GM12878 (cell line): ENCODE results near the gene DIAPH3. TPM values are rescaled to one million over a fixed set of nuclear protein-coding genes. Genes with fewer than 3 reads are reported as not detected.

Experiments used
- ATAC-seq: fragments of 200-7000 bp; cut with Tn5 transposase; 3 replicates; pipeline ENCODE4 v1.9.1; 2020; ENCODE audit warnings: mild to moderate bottlenecking, moderate library complexity
- BruUV-seq: library from RNA; stranded (reverse); fragments of 400-500 nt; replicated peaks from 2 replicates; lab custom pipeline; 2021; lab: Mats Ljungman, UMichigan
- CTCF ChIA-PET: fragments of 300-600 bp; sonication (Branson Sonifier 250); formaldehyde crosslinking; extraction: SDS; loops from one replicate; lab custom pipeline; 2021; ENCODE audit warnings: inconsistent platforms; lab: Yijun Ruan, JAX
- POLR2A ChIA-PET: fragments of 350-600 bp; formaldehyde crosslinking; extraction: SDS; loops from one replicate; lab custom pipeline; 2021; ENCODE audit warnings: inconsistent platforms; lab: Charles Lee
- RAD21 ChIA-PET: fragments of 300-600 bp; sonication (Branson Sonifier 250); formaldehyde crosslinking; loops from one replicate; lab custom pipeline; 2023; ENCODE audit warnings: antibody characterized with exemption; ENCODE audit not compliant: unreplicated experiment; lab: Charles Lee
- SMC1A ChIA-PET: fragments of 300-600 bp; sonication (Branson Sonifier 250); formaldehyde crosslinking; loops from one replicate; lab custom pipeline; 2023; ENCODE audit not compliant: unreplicated experiment, uncharacterized antibody; lab: Charles Lee
- DNase-seq: peaks from one replicate; pipeline ENCODE4 v3.0.0-alpha.2; 2011; ENCODE audit warnings: low read depth, low spot score
- FAIRE-seq: peaks from 3 replicates; lab custom pipeline; 2011; peaks lifted over from hg19 to GRCh38; lab: Jason Lieb, UNC
- H2AFZ ChIP-seq: 2 replicates; pipeline ENCODE4 v1.6.0; 2011; ENCODE audit warnings: low read depth, low read length, control low read depth; ENCODE audit not compliant: control insufficient read depth
- H3K27ac ChIP-seq: 2 replicates; pipeline ENCODE4 v1.5.1; 2011; ENCODE audit warnings: control low read depth; ENCODE audit not compliant: control insufficient read depth, insufficient read depth
- H3K27me3 ChIP-seq, 2 experiments: replicated peaks in 1 of 2; 2 replicates each; pipeline versions ENCODE4 v1.6.0 to v1.6.1; 2011; ENCODE audit warnings: low read length in 1 of 2; ENCODE audit not compliant: control insufficient read depth in 2 of 2, insufficient read depth in 2 of 2
- H3K36me3 ChIP-seq, 2 experiments: 2 replicates each; pipeline ENCODE4 v1.5.1; 2011; ENCODE audit warnings: low read length in 1 of 2; ENCODE audit not compliant: control insufficient read depth in 2 of 2, insufficient read depth in 2 of 2
- H3K4me1 ChIP-seq: 2 replicates; pipeline ENCODE4 v1.6.1; 2011; ENCODE audit warnings: mild to moderate bottlenecking, low read length, moderate library complexity, mixed read lengths; ENCODE audit not compliant: control insufficient read depth, insufficient read depth
- H3K4me2 ChIP-seq: 2 replicates; pipeline ENCODE4 v1.6.0; 2011; ENCODE audit warnings: control low read depth; ENCODE audit not compliant: control insufficient read depth, insufficient read depth
- H3K4me3 ChIP-seq: fragments of 200-600 bp; sonication (generic); 2 replicates; pipeline ENCODE4 v1.5.1; 2016
- H3K79me2 ChIP-seq: 2 replicates; pipeline ENCODE4 v1.6.0; 2011; ENCODE audit warnings: low read length; ENCODE audit not compliant: control insufficient read depth, insufficient read depth
- H3K9ac ChIP-seq: 2 replicates; pipeline ENCODE4 v1.8.0; 2011; ENCODE audit warnings: low read length, control low read depth, mixed read lengths; ENCODE audit not compliant: control insufficient read depth, insufficient read depth
- H3K9me3 ChIP-seq: replicated peaks from 3 replicates; pipeline ENCODE4 v1.5.1; 2011; ENCODE audit warnings: mild to moderate bottlenecking, low read length; ENCODE audit not compliant: control insufficient read depth, insufficient read depth
- H4K20me1 ChIP-seq: 2 replicates; pipeline ENCODE4 v1.6.0; 2011; ENCODE audit not compliant: control insufficient read depth, insufficient read depth
- ELK1 ChIP-seq: IDR thresholded peaks from 2 replicates; pipeline ENCODE4 v1.6.1; 2012; ENCODE audit warnings: low read depth, low read length, improper control_type of control experiment
- HDAC2 ChIP-seq: fragments of 200-600 bp; sonication (generic); IDR thresholded peaks from 2 replicates; pipeline ENCODE4 v1.6.1; 2017
- KDM1A ChIP-seq: fragments of 200-600 bp; sonication (generic); IDR thresholded peaks from 2 replicates; pipeline ENCODE4 v1.6.1; 2016; ENCODE audit warnings: borderline replicate concordance
- NKRF ChIP-seq: fragments of 450-650 bp; conservative IDR thresholded peaks from 2 replicates; pipeline ENCODE4 v1.6.1; 2017; ENCODE audit warnings: mild to moderate bottlenecking, moderate library complexity
- NR2C2 ChIP-seq: IDR thresholded peaks from 2 replicates; pipeline ENCODE4 v1.6.1; 2011; ENCODE audit warnings: borderline replicate concordance, low read depth; ENCODE audit not compliant: control insufficient read depth, insufficient read length
- NR2F1 ChIP-seq: fragments of 450-650 bp; conservative IDR thresholded peaks from 2 replicates; pipeline ENCODE4 v1.6.1; 2017; ENCODE audit warnings: mild to moderate bottlenecking
- POLR2AphosphoS5 ChIP-seq: IDR thresholded peaks from 2 replicates; pipeline ENCODE4 v1.6.1; 2011; ENCODE audit warnings: mild to moderate bottlenecking, low read length, inconsistent platforms
- SMARCA5 ChIP-seq: fragments of 450-650 bp; IDR thresholded peaks from 2 replicates; pipeline ENCODE4 v1.6.1; 2017; ENCODE audit warnings: mild to moderate bottlenecking
- SUPT20H ChIP-seq: IDR thresholded peaks from 2 replicates; pipeline ENCODE4 v1.6.1; 2011; ENCODE audit warnings: low read depth, mild to moderate bottlenecking, low read length, moderate library complexity, borderline replicate concordance; ENCODE audit not compliant: control insufficient read depth
- WGBS: methylation state at CpG from one replicate; pipeline ENCODE4 v1.1.6; 2016; ENCODE audit warnings: low lambda C conversion rate; ENCODE audit not compliant: insufficient replicate concordance, insufficient coverage; ENCODE audit errors: missing lambda C conversion rate; 5-methylcytosine and 5-hydroxymethylcytosine counted together
- in situ Hi-C: fragments of 300-500 bp; cut with MboI; formaldehyde crosslinking; loops from 9 replicates; pipeline ENCODE4 v1.14.3; 2018; ENCODE audit warnings: mixed read lengths
- intact Hi-C: fragments of 100-400 bp; cut with micrococcal nuclease; formaldehyde crosslinking; loops from one replicate; pipeline ENCODE4 v1.14.2; 2022; ENCODE audit not compliant: unreplicated experiment
- polyA plus RNA-seq, 11 experiments: library from polyadenylated mRNA; depleted of rRNA in 4 of 11; unstranded in 6 of 11; stranded (reverse) in 5 of 11; fragments of >200 nt; fragmentation: Nextera tagmentation in 4 of 11; fragmentation: Illumina TruSeq in 1 of 11; extraction: Ambion mirVana in 4 of 11; extraction: Trizol in 1 of 11; gene quantifications; 1 replicate in 1 of 11; 2 replicates in 10 of 11; pipeline versions ENCODE4 v1.2.1 to v1.2.3, GENCODE V29; 2011 to 2016; ENCODE audit warnings: inconsistent platforms in 2 of 11, missing spikeins in 2 of 11, low read depth in 1 of 11
- total RNA-seq, 4 experiments: library from RNA; depleted of rRNA in 3 of 4; stranded (reverse); fragments of >200 nt in 3 of 4; fragmentation: Illumina TruSeq in 1 of 4; extraction: Trizol in 1 of 4; gene quantifications; 2 replicates each; pipeline versions ENCODE4 v1.2.1 to v1.2.3, GENCODE V29; 2013 to 2021

The DIAPH3 gene
- total and polyA plus RNA-seq, 10 of the 15 experiments (the other 5 are each of a cell fraction or from before 2014, with no cell fraction given): 10.1 to 25.2 (median 15.4) TPM

GRCh38 chr13:59962343-59962742 is 201.4 kb downstream of the DIAPH3 start:
- TF ChIP-seq SMARCA5: no peak
- no peak for TF ChIP-seq NR2C2
- no peak for TF ChIP-seq ELK1
- no peak for TF ChIP-seq NKRF
- no peak for TF ChIP-seq NR2F1
- TF ChIP-seq SUPT20H: no peak
- TF ChIP-seq POLR2AphosphoS5: no peak
- TF ChIP-seq HDAC2: no peak
- TF ChIP-seq KDM1A: no peak
- H4K20me1 ChIP-seq: no peaks in the 10 kb centered on the region
- H3K27ac ChIP-seq: no peak overlapping the region
- H3K9me3 ChIP-seq: no peaks in the 10 kb centered on the region
- ChIA-PET RAD21 (no interaction called here), SMC1A (interaction anchor here (1.6 kb wide), 2 partner anchors 11 to 63 kb away, joined by 3 to 4 read pairs; no protein-coding TSS in a partner anchor), POLR2A (no interaction called here), CTCF (interaction anchor here (1.2 kb wide), 1 partner anchor 12 kb away, joined by 4 read pairs; no protein-coding TSS in a partner anchor)
- H3K9ac ChIP-seq: no peak overlapping the region
- H3K36me3 ChIP-seq: no peaks in the 10 kb centered on the region
- H2AFZ ChIP-seq: no peak overlapping the region
- WGBS: 90% methylated on average over 4 of the region's 4 CpGs
- no peaks in the 10 kb centered on the region for H3K79me2 ChIP-seq
- no peak overlapping the region for H3K4me2 ChIP-seq
- no peak overlapping the region for H3K4me3 ChIP-seq
- intact Hi-C loops: no loop called here
- BruUV-seq: no TSS peak
- no peak for DNase-seq
- no peaks in the 10 kb centered on the region for H3K4me1 ChIP-seq
- no peak for ATAC-seq
- in situ Hi-C loops: no loop called here
- FAIRE-seq: peak; percentile 49
- H3K27me3 ChIP-seq: no peaks in the 10 kb centered on the region
